LNCAP (cell line): ENCODE measurements around the gene DUSP22.

ENCODE experiments used
- CTCF ChIP-seq: fragments of 450-650 bp; IDR thresholded peaks from 2 replicates; pipeline ENCODE4 v1.5.1; 2017; ENCODE audit warnings: mild to moderate bottlenecking

Gene DUSP22

DNA sequence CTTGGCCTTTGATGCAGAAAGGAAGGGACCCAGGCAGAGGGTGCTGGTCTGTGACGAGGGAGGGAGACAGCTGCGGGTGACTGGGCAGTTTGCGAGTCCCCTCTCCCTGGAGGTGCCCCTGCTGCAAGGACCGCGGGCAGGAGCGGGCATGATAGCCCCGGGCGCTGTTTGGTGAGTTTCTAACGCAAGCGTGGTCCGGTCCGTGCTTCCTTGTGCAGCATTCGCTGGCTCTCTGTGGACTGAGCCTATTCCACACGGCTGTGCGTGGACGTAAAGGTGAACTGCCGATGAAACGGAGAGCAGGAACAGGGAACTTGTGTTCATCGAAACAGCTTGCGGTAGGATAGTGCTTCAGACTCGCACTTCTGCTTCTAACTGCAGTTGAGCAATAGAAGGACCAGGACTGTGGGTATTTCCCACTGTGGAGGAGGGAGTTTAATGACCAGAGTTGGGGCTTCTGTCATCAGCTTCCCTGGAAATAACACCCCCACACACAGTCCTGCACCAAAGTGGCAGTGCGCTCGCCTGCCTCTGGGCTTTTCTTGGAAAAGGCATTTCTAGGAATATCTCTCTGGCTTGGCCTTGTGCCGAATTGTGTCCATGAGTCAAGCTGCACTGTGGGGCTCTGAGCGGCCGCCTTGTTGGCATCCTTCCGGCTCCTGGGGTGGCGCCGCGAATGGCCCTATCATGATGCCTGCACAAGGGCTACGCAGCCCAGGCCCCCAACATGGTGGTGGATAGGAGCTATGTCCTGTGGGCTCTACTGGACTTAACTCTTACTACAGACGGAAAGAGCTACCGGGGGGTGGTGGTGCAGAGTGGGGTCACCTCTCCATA lies 48.9 kb downstream of the DUSP22 start:
- TF ChIP-seq CTCF: no peak

GRCh38 chr6:341914-342831 lies 49.9 kb downstream of the DUSP22 start:
- no peak for TF ChIP-seq CTCF

- no peak for TF ChIP-seq CTCF
Measured at GRCh38 chr6:342832-343179, 50.5 kb downstream of the DUSP22 start.

DNA sequence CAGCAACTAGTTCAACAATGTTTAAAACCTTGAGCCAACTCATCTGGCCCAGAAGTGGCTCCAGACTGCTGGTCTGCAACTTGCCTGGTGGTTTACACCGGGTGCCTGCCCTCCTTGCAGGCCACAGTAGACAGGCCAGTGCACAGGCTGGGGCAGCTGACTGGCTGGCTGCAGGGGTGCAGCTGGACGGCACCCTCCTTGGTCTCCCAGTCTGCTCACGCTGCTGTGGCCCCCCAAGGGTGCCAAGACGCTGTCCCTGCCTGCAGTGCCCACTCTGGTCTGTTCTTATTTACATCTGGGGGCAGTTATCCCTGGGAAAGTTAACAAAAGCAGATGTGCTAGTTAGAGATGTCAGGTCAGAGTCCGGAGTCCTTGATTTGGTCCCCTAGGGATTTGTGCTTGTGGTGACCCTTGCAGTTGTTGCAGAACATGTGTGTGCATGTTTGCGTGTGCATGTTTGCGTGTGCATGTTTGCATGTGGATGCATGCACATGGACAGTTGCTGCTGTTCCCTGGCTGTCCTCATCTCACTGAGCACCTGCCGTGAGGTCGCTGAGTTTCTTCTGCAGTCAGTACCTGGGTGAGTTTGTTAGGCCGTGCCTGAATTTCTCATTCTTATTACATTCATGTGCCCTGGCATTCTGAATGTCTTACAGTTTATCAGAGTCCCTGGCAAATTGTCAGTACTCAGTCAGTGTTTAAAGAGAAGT lies 51.1 kb downstream of the DUSP22 start:
- no peak for TF ChIP-seq CTCF

GRCh38 chr6:343960-344815 lies 51.9 kb downstream of the DUSP22 start:
- TF ChIP-seq CTCF: no peak

DNA sequence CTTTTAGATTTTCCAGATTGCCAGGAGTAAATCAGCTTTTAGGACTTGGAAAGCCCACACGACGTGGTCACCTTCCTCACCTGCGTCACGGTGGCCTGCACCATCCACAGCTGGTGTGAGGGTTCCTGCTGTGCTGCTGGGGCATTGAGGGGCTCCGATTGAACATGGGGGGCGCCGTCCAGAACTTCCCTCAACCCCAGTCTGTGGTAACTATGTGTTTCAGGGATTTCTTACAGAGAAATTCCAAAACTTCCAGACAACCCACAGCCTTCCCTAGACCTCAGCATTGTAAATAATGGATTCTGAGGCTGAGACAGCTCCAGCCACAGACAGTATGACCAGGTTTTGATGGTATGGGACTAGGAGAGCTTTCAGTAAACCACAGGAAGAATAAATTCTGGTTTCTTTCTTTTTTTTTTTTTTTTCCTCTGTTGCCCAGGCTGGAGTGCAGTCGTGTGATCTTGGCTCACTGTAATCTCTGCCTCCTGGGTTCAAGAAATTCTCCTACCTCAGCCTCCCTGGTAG lies 52.6 kb downstream of the DUSP22 start:
- TF ChIP-seq CTCF: no peak
